ENCODE results near the gene KISS1. TPM values are rescaled to one million over a fixed set of nuclear protein-coding genes. Genes with fewer than 3 reads are reported as not detected.

KISS1 gene
- total RNA-seq, 1 donor from 2014 or later: 2.7 TPM

- H3K4me3 Mint-ChIP-seq (ENCODE audit: unreplicated experiment): no peak overlapping the region
These were observed 31.9 kb upstream of the KISS1 start for GRCh38 chr1:204227996-204228785.

GRCh38 chr1:204227351-204227750, 31.1 kb upstream of the KISS1 start:
- Histone ChIP-seq H3K9ac (ENCODE audit: low read length) (no peak overlapping the region), H3K4me2 (ENCODE audit: low read length) (no peak overlapping the region), H3K9me3 (ENCODE audit: insufficient read depth, low read depth, low read length) (no peaks in the 10 kb centered on the region), H3K4me1 (ENCODE audit: insufficient read depth, low read length) (peaks cover 8% of the 10 kb centered on the region), H3K4me3 (ENCODE audit: insufficient read depth, low read depth, low read length) (no peak overlapping the region), H3K27me3 (ENCODE audit: insufficient read depth, low read length) (no peaks in the 10 kb centered on the region), H3K36me3 (ENCODE audit: insufficient read depth, low read length) (no peaks in the 10 kb centered on the region), H4K20me1 (ENCODE audit: insufficient read depth, low read length) (no peaks in the 10 kb centered on the region), H3K27ac (ENCODE audit: low read depth, low read length) (no peak overlapping the region), H3K79me2 (ENCODE audit: insufficient read depth, low read length) (no peaks in the 10 kb centered on the region), H2AFZ (ENCODE audit: low read depth, low read length) (no peak overlapping the region)
- Mint-ChIP-seq H3K9me3 (ENCODE audit: unreplicated experiment) (peaks cover 2% of the 10 kb centered on the region), H3K36me3 (ENCODE audit: low read depth, unreplicated experiment) (no peaks in the 10 kb centered on the region), H3K27me3 (ENCODE audit: low read depth, unreplicated experiment) (peaks cover 20% of the 10 kb centered on the region), H3K4me3 (ENCODE audit: unreplicated experiment) (no peak overlapping the region), H3K27ac (ENCODE audit: unreplicated experiment) (no peak overlapping the region), H3K4me1 (ENCODE audit: low read depth, unreplicated experiment) (no peaks in the 10 kb centered on the region)
- FAIRE-seq: peak; percentile 47
- TF ChIP-seq CTCF (IDR thresholded peaks at IDR 0.05; ENCODE audit: insufficient read depth, low read depth, low read length): no peak
- no peak for TF ChIP-seq EZH2 (IDR thresholded peaks at IDR 0.05; ENCODE audit: insufficient read depth, low read length)
- no peak for DNase-seq (ENCODE audit: low read depth)

More at GRCh38 chr1:204227996-204228785, 31.9 kb upstream of the KISS1 start:
- TF ChIP-seq CTCF (IDR thresholded peaks at IDR 0.05; ENCODE audit: insufficient read depth, low read depth, low read length): no peak
- no peak for TF ChIP-seq EZH2 (IDR thresholded peaks at IDR 0.05; ENCODE audit: insufficient read depth, low read length)
- Mint-ChIP-seq H3K9me3 (ENCODE audit: unreplicated experiment) (peaks cover 2% of the 10 kb centered on the region), H3K36me3 (ENCODE audit: low read depth, unreplicated experiment) (no peaks in the 10 kb centered on the region), H3K27me3 (ENCODE audit: low read depth, unreplicated experiment) (peaks cover 14% of the 10 kb centered on the region), H3K4me1 (ENCODE audit: low read depth, unreplicated experiment) (no peaks in the 10 kb centered on the region), H3K27ac (ENCODE audit: unreplicated experiment) (peak overlapping the region; percentile 8)
- Histone ChIP-seq H3K9ac (ENCODE audit: low read length) (no peak overlapping the region), H3K4me2 (ENCODE audit: low read length) (no peak overlapping the region), H3K4me3 (ENCODE audit: insufficient read depth, low read depth, low read length) (no peak overlapping the region), H3K36me3 (ENCODE audit: insufficient read depth, low read length) (no peaks in the 10 kb centered on the region), H4K20me1 (ENCODE audit: insufficient read depth, low read length) (no peaks in the 10 kb centered on the region), H3K79me2 (ENCODE audit: insufficient read depth, low read length) (no peaks in the 10 kb centered on the region), H3K4me1 (ENCODE audit: insufficient read depth, low read length) (peaks cover 8% of the 10 kb centered on the region), H3K27ac (ENCODE audit: low read depth, low read length) (no peak overlapping the region), H3K27me3 (ENCODE audit: insufficient read depth, low read length) (no peaks in the 10 kb centered on the region), H2AFZ (ENCODE audit: low read depth, low read length) (no peak overlapping the region), H3K9me3 (ENCODE audit: insufficient read depth, low read depth, low read length) (no peaks in the 10 kb centered on the region)
- no peak for DNase-seq (ENCODE audit: low read depth)
- no peak for FAIRE-seq

Measured in astrocyte (in vitro differentiated cells and primary cell).